GM12864 (cell line): Measurements from ENCODE around the gene KNG1.

ENCODE experiments used
- DNase-seq: peaks from one replicate; pipeline ENCODE4 v3.0.0-alpha.2; 2011; ENCODE audit warnings: low read depth
- H3K4me3 ChIP-seq: 2 replicates; pipeline ENCODE4 v1.5.1; 2011; ENCODE audit warnings: mild to moderate bottlenecking, low read depth, low read length, control low read depth
- CTCF ChIP-seq: IDR thresholded peaks from 2 replicates; pipeline ENCODE4 v1.5.1; 2011; ENCODE audit warnings: low read depth, mild to moderate bottlenecking, moderate library complexity, low read length, control low read depth, inconsistent platforms; ENCODE audit errors: missing control alignments

Gene KNG1

GRCh38 chr3:186717039-186717457 is at the start of gene KNG1:
Gene KNG1 (plus strand): TSS chr3:186717359. CDS start chr3:186717543, 184 bp downstream.
- no peak within 1 kb of the TSS for H3K4me3 ChIP-seq
- no peak for DNase-seq
- no peak for TF ChIP-seq CTCF

GRCh38 chr3:186668426-186668825 is 48.7 kb upstream of the KNG1 start:
- no peak for DNase-seq
- TF ChIP-seq CTCF, result no peak
- no peak overlapping the region for H3K4me3 ChIP-seq

GRCh38 chr3:186669378-186670084 is 47.6 kb upstream of the KNG1 start:
- DNase-seq, result no peak
- H3K4me3 ChIP-seq, result no peak overlapping the region
- no peak for TF ChIP-seq CTCF

- no peak for TF ChIP-seq CTCF
- no peak overlapping the region for H3K4me3 ChIP-seq
- DNase-seq, result no peak
Observed at GRCh38 chr3:186670155-186670554, 47.0 kb upstream of the KNG1 start.

- no peak for DNase-seq
- no peak for TF ChIP-seq CTCF
- H3K4me3 ChIP-seq, result no peak overlapping the region
Observed at GRCh38 chr3:186671051-186671450, 46.1 kb upstream of the KNG1 start.

GRCh38 chr3:186678604-186679003 is 38.6 kb upstream of the KNG1 start:
- H3K4me3 ChIP-seq, result no peak overlapping the region
- DNase-seq, result no peak
- TF ChIP-seq CTCF, result no peak

- no peak for DNase-seq
- TF ChIP-seq CTCF, result no peak
- H3K4me3 ChIP-seq, result no peak overlapping the region
Observed at GRCh38 chr3:186679151-186679550, 38.0 kb upstream of the KNG1 start.
